Measurements from ENCODE around the gene FLT1.

DNA sequence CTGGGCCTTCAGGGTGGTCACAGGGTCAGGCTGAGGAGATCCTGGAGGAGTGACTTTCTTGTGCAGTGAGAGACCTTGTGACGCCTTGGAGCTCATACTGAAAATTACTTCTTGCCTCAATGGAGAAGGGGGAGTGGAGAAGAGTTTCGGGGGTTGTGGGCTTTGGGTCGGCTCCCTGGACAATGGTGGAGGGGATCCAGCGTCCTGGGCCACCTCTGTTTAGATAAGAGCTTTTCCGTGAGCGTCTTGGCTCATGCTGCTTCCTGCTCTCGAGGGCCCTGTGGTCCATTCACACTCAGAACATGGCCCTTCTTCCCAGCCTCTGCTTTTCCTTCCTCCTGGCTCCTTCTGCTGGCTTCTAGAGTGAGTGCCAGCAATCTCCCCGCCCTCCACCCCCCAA is 81.9 kb downstream of the FLT1 start:
- TF ChIP-seq, protein P1, sequence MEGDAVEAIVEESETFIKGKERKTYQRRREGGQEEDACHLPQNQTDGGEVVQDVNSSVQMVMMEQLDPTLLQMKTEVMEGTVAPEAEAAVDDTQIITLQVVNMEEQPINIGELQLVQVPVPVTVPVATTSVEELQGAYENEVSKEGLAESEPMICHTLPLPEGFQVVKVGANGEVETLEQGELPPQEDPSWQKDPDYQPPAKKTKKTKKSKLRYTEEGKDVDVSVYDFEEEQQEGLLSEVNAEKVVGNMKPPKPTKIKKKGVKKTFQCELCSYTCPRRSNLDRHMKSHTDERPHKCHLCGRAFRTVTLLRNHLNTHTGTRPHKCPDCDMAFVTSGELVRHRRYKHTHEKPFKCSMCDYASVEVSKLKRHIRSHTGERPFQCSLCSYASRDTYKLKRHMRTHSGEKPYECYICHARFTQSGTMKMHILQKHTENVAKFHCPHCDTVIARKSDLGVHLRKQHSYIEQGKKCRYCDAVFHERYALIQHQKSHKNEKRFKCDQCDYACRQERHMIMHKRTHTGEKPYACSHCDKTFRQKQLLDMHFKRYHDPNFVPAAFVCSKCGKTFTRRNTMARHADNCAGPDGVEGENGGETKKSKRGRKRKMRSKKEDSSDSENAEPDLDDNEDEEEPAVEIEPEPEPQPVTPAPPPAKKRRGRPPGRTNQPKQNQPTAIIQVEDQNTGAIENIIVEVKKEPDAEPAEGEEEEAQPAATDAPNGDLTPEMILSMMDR (IDR thresholded peaks at IDR 0.05) = no peak
- TF ChIP-seq POLR2AphosphoS5 (IDR thresholded peaks at IDR 0.05) = no peak

Measured in esophagus muscularis mucosa (tissue), 3 donors.